ENCODE results near the gene REC8. TPM values are rescaled to one million over a fixed set of nuclear protein-coding genes. Genes with fewer than 3 reads are reported as not detected.

The REC8 gene, protein sequence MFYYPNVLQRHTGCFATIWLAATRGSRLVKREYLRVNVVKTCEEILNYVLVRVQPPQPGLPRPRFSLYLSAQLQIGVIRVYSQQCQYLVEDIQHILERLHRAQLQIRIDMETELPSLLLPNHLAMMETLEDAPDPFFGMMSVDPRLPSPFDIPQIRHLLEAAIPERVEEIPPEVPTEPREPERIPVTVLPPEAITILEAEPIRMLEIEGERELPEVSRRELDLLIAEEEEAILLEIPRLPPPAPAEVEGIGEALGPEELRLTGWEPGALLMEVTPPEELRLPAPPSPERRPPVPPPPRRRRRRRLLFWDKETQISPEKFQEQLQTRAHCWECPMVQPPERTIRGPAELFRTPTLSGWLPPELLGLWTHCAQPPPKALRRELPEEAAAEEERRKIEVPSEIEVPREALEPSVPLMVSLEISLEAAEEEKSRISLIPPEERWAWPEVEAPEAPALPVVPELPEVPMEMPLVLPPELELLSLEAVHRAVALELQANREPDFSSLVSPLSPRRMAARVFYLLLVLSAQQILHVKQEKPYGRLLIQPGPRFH
- 10 to 100 TPM in 3 of 4 donors, 1 to 10 TPM in 1; 6.7 to 31.4 (median 16.3) TPM for total RNA-seq

DNA sequence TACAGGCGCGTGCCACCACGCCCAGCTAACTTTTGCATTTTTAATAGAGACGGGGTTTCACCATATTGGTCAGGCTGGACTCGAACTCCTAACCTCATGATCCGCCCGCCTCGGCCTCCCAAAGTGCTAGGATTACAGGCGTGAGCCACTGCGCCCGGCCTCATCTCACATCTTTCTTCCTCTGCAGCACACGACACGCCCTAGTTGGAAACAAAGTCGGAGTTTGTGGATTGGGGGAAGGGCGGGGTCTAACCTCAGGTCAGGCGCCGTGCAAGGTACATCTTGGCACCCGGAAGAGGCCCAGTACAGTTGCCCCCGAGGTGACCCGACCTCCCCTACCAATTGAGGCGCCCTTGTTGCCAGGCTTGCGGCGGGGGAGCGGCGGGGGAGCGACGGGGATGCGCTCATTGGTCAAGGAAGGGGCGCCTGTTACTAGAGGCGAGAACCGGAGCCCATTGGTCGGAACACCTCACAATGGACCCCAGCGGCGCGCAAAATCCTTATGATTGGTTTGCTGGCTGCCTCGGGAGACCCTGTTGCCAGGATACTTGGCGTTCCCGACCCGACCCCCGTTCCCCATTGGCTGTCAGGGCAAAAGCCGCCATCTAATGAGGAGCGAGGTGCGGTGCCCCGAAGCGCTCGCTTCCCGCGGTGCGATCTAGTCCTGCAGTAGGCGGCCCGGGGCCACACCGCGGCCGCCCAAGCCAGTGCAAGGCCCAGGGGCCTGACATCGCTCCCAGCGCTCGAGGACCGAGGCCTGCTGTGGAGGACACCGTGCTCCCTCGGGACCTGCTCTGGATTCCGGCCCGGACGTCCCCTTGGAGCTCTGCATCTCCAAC, at the start of gene REC8:
REC8 (plus strand) TSS at position 659 of the 839 bp plus-strand sequence. CDS start 473 bp downstream, outside the sequence.
- DNase-seq (ENCODE audit: low spot score) (peak; percentile 46), ATAC-seq (ENCODE audit: low FRiP score) (peak; percentile 92)
- TF ChIP-seq, protein P1, sequence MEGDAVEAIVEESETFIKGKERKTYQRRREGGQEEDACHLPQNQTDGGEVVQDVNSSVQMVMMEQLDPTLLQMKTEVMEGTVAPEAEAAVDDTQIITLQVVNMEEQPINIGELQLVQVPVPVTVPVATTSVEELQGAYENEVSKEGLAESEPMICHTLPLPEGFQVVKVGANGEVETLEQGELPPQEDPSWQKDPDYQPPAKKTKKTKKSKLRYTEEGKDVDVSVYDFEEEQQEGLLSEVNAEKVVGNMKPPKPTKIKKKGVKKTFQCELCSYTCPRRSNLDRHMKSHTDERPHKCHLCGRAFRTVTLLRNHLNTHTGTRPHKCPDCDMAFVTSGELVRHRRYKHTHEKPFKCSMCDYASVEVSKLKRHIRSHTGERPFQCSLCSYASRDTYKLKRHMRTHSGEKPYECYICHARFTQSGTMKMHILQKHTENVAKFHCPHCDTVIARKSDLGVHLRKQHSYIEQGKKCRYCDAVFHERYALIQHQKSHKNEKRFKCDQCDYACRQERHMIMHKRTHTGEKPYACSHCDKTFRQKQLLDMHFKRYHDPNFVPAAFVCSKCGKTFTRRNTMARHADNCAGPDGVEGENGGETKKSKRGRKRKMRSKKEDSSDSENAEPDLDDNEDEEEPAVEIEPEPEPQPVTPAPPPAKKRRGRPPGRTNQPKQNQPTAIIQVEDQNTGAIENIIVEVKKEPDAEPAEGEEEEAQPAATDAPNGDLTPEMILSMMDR (IDR thresholded peaks at IDR 0.05) = no peak

DNA sequence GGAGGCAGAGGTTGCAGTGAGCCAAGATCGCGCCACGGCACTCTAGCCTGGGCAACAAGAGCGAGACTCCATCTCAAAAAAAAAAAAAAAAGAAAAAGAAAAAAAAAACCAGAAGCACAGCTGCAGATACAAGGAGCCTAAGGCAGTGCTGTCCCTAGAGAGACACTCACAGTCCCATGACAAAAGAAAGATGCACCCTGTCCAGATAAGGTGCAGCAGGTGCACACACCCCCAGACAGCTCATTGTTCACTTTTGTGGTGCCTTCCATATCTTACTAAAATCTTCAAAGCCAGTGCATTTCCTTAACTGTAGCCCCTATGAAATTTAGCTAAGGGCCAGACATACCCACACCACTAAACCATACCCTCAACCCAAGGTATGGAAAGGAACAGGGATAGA, 49.5 kb upstream of the REC8 start:
- DNase-seq (ENCODE audit: low spot score) (no peak), ATAC-seq (ENCODE audit: low FRiP score) (no peak)
- TF ChIP-seq, protein P1 (IDR thresholded peaks at IDR 0.05) = no peak

DNA sequence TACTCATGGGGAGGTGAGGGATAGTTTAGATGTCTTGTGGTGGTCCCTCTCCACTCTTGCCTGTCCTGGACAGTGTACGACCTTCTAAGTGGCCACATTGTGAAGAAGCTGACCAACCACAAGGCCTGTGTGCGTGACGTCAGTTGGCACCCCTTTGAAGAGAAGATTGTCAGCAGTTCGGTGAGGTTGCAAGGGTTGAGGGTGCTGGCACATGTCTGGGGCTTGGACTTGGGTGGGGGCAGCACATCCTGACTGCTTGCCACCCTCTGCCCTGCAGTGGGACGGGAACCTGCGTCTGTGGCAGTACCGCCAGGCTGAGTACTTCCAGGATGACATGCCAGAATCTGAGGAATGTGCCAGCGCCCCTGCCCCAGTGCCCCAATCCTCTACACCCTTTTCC, 49.0 kb upstream of the REC8 start:
- DNase-seq (ENCODE audit: low spot score) (no peak), ATAC-seq (ENCODE audit: low FRiP score) (no peak)
- TF ChIP-seq, protein P1 (IDR thresholded peaks at IDR 0.05) = no peak

DNA sequence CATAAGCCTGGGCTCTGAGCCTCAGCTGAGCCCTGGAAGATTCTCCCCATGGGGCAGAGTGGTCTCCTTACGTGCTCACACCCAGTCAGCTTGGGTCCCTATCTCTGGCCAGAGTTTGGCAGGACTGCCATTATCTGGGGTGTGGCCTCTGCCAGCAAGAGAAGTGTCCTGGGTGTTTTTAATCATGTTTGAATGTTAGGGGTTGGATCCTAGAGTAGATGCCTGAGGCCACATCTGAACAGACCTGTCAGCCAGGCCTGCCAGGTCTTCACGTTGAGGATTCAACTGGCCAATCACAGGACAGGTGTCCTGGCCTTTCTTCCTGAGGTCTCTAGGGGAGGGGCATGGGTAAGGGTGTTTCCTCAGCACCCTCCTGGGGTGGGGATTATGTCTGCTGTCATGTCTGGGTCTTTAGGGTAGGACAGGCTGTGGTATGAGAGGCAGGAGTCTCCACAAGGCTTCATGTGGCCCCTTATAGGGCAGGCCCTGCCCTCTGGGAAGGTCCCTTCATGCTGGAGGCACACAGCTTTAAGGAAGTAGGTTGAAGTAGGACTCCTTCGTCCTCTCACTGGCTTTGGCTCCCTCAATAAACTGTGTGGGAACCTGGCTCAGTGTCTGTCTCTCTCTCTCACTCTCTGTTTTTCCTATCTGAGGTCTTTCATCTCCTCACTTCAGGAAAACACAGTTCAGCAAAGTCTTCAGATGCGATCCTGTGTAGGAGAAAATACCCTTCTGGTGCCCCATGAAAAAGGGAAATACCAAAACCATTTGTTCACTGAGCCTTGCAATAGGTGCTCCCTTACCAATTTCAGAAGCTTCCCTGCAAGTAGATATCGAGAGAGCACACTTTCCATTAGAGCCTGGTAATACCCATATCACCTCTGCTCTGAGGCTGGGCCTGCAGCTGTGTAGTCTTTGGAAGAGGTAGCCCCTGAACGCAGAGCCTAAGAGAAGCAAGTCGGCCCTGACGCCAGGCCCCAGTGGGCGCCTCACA, 48.2 kb upstream of the REC8 start:
- ATAC-seq (ENCODE audit: low FRiP score) (no peak), DNase-seq (ENCODE audit: low spot score) (no peak)
- TF ChIP-seq, protein P1 (IDR thresholded peaks at IDR 0.05) = no peak

DNA sequence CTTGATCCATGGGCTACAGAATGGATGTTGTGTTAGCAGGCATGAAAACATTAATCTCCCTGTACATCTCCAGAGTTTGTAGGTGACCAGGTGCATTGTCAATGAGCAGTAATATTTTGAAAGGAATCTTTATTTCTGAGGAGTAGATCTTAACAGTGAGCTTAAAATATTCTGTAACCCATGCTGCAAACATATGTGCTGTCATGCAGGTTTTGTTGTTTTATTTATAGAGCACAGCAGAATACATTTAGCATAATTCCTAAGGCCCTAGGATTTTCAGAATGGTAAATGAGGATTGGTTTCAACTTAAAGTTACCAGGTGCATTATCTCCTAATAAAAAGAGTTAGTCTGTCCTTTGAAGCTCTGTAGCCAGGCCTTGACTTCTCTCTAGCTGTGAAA, 44.9 kb upstream of the REC8 start:
- TF ChIP-seq, protein P1 (IDR thresholded peaks at IDR 0.05) = no peak
- ATAC-seq (ENCODE audit: low FRiP score) (no peak), DNase-seq (ENCODE audit: low spot score) (no peak)

DNA sequence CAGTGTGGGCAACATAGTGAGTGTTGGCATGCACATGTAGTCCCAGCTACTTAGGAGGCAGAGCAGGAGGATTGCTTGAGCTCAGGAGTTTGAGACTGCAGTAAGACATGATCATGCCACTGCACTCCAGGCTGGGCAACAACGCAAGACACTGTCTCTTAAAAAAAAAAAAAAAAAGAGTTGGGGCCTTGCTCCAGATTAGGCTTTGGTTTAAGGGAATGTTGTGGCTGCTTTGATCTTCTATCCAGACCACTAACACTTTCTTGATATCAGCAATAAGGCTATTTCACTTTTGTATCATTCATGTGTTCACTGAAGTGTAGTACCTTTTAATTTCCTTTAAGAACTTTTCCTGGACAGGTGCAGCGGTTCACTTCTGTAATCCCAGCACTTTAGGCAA, 44.2 kb upstream of the REC8 start:
- ATAC-seq (ENCODE audit: low FRiP score) (no peak), DNase-seq (ENCODE audit: low spot score) (no peak)
- TF ChIP-seq, protein P1 (IDR thresholded peaks at IDR 0.05) = no peak

Measured in omental fat pad (tissue), 4 donors.